Measurements from ENCODE around the gene PFKL. TPM values are rescaled to one million over a fixed set of nuclear protein-coding genes. Genes with fewer than 3 reads are reported as not detected.

The PFKL gene
- total and polyA plus RNA-seq, 2 experiments from 2014 or later, result 40.3 to 106 TPM

GRCh38 chr21:44289381-44290010 is 10.4 kb upstream of the PFKL start:
- peaks cover 11% of the 10 kb centered on the region; the same call in 1 of the 2 replicates for H3K27me3 ChIP-seq (ENCODE audit: insufficient read depth)
- ATAC-seq (no peak), DNase-seq (ENCODE audit: low spot score) (no peak)
- no peak overlapping the region for H3K4me3 ChIP-seq
- TF ChIP-seq, protein P1, sequence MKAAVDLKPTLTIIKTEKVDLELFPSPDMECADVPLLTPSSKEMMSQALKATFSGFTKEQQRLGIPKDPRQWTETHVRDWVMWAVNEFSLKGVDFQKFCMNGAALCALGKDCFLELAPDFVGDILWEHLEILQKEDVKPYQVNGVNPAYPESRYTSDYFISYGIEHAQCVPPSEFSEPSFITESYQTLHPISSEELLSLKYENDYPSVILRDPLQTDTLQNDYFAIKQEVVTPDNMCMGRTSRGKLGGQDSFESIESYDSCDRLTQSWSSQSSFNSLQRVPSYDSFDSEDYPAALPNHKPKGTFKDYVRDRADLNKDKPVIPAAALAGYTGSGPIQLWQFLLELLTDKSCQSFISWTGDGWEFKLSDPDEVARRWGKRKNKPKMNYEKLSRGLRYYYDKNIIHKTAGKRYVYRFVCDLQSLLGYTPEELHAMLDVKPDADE (IDR thresholded peaks at IDR 0.05), result no peak
- TF ChIP-seq JUNB (IDR thresholded peaks at IDR 0.05; ENCODE audit: unreplicated experiment), result no peak
- TF ChIP-seq STAT1 (IDR thresholded peaks at IDR 0.05; ENCODE audit: unreplicated experiment), result no peak
- no peak for TF ChIP-seq NANOG (IDR thresholded peaks at IDR 0.05; ENCODE audit: borderline replicate concordance)
- no peak for TF ChIP-seq EZH2 (IDR thresholded peaks at IDR 0.05; ENCODE audit: low read depth, unreplicated experiment)
- TF ChIP-seq POLR2AphosphoS5 (IDR thresholded peaks at IDR 0.05; ENCODE audit: low read depth), result no peak
- H3K9me2 ChIP-seq (ENCODE audit: insufficient read depth), result no peaks in the 10 kb centered on the region
- Mint-ChIP-seq H3K36me3 (ENCODE audit: low read depth) (no peaks in the 10 kb centered on the region), H3K9me3 (no peaks in the 10 kb centered on the region), H3K27ac (no peak overlapping the region), H3K4me3 (no peak overlapping the region), H3K4me1 (no peaks in the 10 kb centered on the region), H3K27me3 (ENCODE audit: insufficient read depth, low read depth, poor library complexity) (peaks cover 5% of the 10 kb centered on the region)
- H3K4me2 ChIP-seq, result no peak overlapping the region
- H3F3A ChIP-seq (replicated peaks; ENCODE audit: low read depth), result no peaks in the 10 kb centered on the region
- no peaks in the 10 kb centered on the region for H4K20me1 ChIP-seq (replicated peaks; ENCODE audit: insufficient read depth)
- no peak overlapping the region for H3K27ac ChIP-seq (ENCODE audit: low read depth)
- no peaks in the 10 kb centered on the region for H3K79me2 ChIP-seq (replicated peaks; ENCODE audit: insufficient read depth)
- no peaks in the 10 kb centered on the region for H3K4me1 ChIP-seq (ENCODE audit: insufficient read depth)
- no peaks in the 10 kb centered on the region for H3K36me3 ChIP-seq (ENCODE audit: insufficient read depth)
- no peak overlapping the region for H2AFZ ChIP-seq

DNA sequence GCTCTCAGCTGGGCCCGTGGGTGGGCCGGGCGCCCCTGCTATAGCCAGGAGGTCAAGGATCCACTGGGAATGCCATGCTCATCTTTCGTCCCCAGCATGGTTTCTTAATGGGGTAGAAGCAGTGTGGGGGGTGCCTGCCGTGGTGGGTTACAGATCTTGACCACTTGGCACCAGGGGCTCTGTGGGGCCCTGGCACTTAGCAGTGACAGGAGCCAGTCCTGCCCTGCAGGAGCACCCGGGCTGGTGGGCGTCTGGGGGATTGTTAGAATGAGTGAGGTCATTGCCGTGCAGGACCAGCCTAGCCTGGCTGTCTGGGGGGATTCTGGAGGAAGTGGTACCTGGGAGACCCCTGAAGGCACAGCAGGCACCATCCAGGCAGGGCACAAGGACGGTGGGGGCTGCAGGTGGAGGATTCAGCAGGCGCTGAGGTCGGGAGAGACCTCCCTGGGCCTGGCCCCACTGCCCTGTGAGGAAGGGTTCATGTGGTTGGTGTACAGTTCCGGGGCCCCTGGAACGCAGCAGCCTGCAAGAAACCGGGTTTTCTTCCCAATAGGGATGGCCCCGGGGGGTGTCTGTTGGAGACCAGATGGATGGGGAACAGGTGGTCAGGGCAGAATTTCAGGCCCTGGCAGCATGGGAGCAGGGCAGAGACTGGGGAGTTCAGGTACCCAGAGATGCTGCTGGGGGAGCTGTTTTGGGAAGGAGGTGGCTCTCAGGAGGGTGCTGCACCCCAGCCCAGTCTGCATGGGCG is 9.4 kb upstream of the PFKL start:
- Histone ChIP-seq H3K36me3 (ENCODE audit: insufficient read depth) (no peaks in the 10 kb centered on the region), H3K4me3 (no peak overlapping the region), H3K27me3 (ENCODE audit: insufficient read depth) (peaks cover 2% of the 10 kb centered on the region; the same call in 1 of the 2 replicates), H3K9me2 (ENCODE audit: insufficient read depth) (no peaks in the 10 kb centered on the region), H3F3A (replicated peaks; ENCODE audit: low read depth) (no peaks in the 10 kb centered on the region), H4K20me1 (replicated peaks; ENCODE audit: insufficient read depth) (no peaks in the 10 kb centered on the region), H3K4me1 (ENCODE audit: insufficient read depth) (no peaks in the 10 kb centered on the region), H3K4me2 (no peak overlapping the region), H2AFZ (no peak overlapping the region), H3K27ac (ENCODE audit: low read depth) (no peak overlapping the region), H3K79me2 (replicated peaks; ENCODE audit: insufficient read depth) (no peaks in the 10 kb centered on the region)
- Mint-ChIP-seq H3K27me3 (ENCODE audit: insufficient read depth, low read depth, poor library complexity) (peaks cover 3% of the 10 kb centered on the region), H3K27ac (no peak overlapping the region), H3K9me3 (no peaks in the 10 kb centered on the region), H3K36me3 (ENCODE audit: low read depth) (no peaks in the 10 kb centered on the region), H3K4me1 (no peaks in the 10 kb centered on the region), H3K4me3 (no peak overlapping the region)
- ATAC-seq (no peak), DNase-seq (ENCODE audit: low spot score) (no peak)
- TF ChIP-seq CREB1 (CRISPR knock-in tag; IDR thresholded peaks at IDR 0.05; ENCODE audit: low read depth), result no peak
- no peak for TF ChIP-seq REST (IDR thresholded peaks at IDR 0.05; ENCODE audit: unreplicated experiment)
- TF ChIP-seq ZNF114 (CRISPR knock-in tag; IDR thresholded peaks at IDR 0.05), result no peak
- TF ChIP-seq, protein P2, sequence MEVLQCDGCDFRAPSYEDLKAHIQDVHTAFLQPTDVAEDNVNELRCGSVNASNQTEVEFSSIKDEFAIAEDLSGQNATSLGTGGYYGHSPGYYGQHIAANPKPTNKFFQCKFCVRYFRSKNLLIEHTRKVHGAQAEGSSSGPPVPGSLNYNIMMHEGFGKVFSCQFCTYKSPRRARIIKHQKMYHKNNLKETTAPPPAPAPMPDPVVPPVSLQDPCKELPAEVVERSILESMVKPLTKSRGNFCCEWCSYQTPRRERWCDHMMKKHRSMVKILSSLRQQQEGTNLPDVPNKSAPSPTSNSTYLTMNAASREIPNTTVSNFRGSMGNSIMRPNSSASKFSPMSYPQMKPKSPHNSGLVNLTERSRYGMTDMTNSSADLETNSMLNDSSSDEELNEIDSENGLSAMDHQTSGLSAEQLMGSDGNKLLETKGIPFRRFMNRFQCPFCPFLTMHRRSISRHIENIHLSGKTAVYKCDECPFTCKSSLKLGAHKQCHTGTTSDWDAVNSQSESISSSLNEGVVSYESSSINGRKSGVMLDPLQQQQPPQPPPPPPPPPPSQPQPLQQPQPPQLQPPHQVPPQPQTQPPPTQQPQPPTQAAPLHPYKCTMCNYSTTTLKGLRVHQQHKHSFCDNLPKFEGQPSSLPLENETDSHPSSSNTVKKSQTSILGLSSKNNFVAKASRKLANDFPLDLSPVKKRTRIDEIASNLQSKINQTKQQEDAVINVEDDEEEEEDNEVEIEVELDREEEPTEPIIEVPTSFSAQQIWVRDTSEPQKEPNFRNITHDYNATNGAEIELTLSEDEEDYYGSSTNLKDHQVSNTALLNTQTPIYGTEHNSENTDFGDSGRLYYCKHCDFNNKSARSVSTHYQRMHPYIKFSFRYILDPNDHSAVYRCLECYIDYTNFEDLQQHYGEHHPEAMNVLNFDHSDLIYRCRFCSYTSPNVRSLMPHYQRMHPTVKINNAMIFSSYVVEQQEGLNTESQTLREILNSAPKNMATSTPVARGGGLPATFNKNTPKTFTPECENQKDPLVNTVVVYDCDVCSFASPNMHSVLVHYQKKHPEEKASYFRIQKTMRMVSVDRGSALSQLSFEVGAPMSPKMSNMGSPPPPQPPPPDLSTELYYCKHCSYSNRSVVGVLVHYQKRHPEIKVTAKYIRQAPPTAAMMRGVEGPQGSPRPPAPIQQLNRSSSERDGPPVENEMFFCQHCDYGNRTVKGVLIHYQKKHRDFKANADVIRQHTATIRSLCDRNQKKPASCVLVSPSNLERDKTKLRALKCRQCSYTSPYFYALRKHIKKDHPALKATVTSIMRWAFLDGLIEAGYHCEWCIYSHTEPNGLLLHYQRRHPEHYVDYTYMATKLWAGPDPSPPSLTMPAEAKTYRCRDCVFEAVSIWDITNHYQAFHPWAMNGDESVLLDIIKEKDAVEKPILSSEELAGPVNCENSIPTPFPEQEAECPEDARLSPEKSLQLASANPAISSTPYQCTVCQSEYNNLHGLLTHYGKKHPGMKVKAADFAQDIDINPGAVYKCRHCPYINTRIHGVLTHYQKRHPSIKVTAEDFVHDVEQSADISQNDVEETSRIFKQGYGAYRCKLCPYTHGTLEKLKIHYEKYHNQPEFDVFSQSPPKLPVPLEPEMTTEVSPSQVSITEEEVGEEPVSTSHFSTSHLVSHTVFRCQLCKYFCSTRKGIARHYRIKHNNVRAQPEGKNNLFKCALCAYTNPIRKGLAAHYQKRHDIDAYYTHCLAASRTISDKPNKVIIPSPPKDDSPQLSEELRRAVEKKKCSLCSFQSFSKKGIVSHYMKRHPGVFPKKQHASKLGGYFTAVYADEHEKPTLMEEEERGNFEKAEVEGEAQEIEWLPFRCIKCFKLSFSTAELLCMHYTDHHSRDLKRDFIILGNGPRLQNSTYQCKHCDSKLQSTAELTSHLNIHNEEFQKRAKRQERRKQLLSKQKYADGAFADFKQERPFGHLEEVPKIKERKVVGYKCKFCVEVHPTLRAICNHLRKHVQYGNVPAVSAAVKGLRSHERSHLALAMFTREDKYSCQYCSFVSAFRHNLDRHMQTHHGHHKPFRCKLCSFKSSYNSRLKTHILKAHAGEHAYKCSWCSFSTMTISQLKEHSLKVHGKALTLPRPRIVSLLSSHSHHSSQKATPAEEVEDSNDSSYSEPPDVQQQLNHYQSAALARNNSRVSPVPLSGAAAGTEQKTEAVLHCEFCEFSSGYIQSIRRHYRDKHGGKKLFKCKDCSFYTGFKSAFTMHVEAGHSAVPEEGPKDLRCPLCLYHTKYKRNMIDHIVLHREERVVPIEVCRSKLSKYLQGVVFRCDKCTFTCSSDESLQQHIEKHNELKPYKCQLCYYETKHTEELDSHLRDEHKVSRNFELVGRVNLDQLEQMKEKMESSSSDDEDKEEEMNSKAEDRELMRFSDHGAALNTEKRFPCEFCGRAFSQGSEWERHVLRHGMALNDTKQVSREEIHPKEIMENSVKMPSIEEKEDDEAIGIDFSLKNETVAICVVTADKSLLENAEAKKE (CRISPR knock-in tag; IDR thresholded peaks at IDR 0.05), result no peak
